SH-SY5Y (cell line): ENCODE results near the gene DOCK9.

Experiments used
- GATA2 ChIP-seq: IDR thresholded peaks from 2 replicates; pipeline ENCODE4 v1.6.1; 2011; ENCODE audit warnings: mild to moderate bottlenecking, low read depth, low read length
- GATA3 ChIP-seq: IDR thresholded peaks from 2 replicates; pipeline ENCODE4 v1.6.1; 2011; ENCODE audit warnings: low read depth, mild to moderate bottlenecking, low read length, moderate library complexity

DNA sequence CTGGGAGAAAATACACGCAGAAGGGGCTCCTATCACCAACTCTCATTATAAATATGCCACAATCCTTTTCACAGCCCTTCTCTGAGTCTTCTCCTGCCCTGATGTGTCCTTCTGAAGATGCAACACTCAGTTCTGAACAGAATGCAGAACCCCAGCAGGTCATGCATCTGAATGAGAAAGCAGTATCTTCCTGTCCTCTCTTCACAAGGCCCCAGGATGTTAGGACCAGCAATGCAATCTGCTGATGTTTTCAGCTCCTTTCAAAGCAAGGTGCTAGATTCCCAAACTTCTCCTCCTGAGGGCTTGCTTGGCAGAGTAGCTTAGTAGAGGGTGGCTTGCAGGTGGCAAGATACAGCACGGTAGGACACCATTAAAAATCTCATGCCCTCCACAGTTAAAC is 22.3 kb upstream of the DOCK9 start:
- TF ChIP-seq GATA3, result no peak
- no peak for TF ChIP-seq GATA2
